Endometrium (tissue), 2 donors: ENCODE data around the gene SFTPD.
"Not testable (repeated sequence)": the region's sequence is repeated elsewhere in the genome, so short reads cannot be mapped to it uniquely, and the experiment has no call there.

Experiments
- FAIRE-seq: peaks from 2 replicates; lab custom pipeline; 2012; peaks lifted over from hg19 to GRCh38; lab: Jason Lieb, UNC
- donor health status: control.
- donor health status: control.

The SFTPD gene

DNA sequence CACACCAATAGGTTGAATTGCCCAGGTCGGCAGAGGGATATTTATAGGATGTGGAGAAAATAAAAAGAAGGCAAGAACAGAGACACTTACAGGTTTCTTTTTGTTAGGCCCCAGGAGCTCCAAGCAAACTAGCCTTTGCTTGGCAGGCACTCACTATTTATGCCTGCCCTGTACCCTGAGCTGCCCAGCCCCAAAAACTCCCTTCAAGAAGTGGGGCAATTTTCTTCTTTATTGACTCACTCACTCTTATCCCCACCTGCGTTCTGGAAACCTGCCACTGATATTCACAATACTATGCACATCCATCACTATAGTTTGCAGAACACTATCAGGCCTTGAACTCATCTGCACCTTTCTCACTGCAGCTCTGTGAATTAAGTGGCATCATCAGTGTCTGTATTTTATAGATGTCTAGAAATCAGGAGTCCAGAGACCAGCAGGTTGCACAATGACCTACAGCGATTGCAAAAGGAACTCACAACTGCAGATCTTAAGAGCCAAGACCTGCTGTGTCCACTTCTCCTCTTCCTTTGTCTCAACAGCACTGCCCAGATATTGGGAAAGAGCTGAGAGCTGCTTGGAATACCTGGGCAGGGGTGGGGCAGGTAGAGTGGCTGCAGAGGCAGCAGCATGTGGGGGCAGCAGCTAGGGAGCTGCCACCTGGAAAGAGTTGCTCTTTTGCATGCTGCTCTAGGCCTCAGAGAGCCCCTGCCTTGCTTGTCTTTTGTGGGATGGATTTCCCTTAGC, at the start of gene SFTPD:
Gene SFTPD (minus strand): TSS at position 130 of the 747 bp plus-strand sequence. CDS start 2,446 bp downstream, outside the sequence.
- no peak for FAIRE-seq

DNA sequence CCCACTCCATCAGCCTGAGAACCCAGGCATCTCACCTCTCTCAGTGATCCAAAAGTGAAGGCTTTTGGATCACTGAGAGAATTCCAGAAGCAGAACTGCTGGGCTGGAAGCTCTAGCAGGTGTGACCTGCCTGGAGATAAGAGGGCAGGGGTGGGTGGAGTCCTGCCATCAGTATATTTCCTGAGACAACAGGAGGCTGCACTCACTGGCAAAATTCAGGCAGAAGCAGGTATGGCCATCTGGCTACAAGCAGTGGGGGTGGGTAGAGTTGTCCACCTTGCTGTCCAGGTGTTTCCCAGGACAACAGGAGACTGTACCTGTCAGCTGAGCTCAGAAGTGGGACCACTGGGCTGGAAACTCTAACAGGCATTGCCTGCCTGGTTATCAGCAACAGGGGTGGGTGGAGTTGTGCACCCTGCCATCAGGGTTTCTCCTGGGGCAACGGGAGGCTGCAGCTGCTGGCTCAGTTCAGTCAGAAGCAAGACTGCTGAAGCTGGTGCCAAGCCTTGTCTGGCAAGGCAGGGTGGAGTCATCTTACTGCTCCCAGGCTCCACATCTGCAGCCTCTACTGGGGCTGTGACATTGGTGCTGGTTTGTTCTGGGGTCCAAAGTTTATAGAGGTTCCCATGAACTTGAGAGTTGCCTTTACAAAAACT, 47.2 kb upstream of the SFTPD start:
- FAIRE-seq = no peak

DNA sequence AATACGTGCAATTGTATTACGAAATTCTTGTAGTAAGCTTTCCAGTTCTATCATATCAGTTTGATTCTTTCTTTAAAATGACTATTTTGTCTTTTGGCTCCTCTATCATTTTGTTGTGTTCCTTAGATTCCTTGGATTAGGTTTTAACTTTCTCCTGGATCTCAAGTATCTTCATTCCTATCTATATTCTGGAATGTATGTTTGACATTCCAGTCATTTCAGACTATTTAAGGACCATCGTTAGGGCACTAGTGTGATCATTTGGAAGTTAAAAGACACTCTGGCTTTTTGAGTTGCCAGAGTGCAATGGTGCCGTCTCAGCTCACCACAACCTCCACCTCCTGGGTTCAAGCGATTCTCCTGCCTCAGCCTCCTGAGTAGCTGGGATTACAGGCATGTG, 45.7 kb upstream of the SFTPD start:
- FAIRE-seq = no peak

DNA sequence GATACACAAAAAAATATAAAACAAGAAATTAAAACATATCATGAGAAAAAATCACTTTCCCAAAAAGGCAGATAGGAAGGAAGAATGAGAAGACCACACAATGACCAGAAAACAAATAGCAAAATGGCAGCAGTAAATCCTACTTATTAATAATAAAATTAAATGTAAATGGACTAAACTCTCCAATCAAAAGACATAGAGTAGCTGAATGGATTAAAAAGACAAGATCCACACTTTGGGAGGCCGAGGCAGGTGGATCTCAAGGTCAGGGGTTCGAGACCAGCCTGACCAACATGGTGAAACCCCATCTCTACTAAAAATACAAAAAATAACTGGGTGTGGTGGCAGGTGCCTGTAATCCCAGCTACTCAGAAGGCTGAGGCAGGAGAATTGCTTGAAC, 39.3 kb upstream of the SFTPD start:
- not testable (repeated sequence) for FAIRE-seq

DNA sequence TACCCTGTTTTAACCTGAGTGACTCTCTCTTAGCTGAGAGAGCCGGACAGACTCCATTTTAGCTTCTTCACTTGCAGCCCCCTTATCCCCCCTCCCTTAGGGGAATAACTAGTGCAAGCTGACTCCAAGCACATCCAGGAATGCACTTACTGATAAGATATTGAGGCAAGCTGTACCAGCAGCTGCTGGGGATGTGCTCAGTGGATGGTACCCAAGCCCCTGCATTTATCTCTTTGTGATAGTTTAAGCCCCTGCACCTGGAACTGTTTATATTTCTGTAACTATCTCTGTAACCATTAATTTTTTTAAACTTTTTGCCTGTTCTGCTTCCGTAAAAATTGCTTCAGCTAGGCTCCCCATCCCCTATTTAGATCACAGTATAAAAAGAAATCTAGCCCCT, 37.8 kb upstream of the SFTPD start:
- FAIRE-seq = not testable (repeated sequence)

DNA sequence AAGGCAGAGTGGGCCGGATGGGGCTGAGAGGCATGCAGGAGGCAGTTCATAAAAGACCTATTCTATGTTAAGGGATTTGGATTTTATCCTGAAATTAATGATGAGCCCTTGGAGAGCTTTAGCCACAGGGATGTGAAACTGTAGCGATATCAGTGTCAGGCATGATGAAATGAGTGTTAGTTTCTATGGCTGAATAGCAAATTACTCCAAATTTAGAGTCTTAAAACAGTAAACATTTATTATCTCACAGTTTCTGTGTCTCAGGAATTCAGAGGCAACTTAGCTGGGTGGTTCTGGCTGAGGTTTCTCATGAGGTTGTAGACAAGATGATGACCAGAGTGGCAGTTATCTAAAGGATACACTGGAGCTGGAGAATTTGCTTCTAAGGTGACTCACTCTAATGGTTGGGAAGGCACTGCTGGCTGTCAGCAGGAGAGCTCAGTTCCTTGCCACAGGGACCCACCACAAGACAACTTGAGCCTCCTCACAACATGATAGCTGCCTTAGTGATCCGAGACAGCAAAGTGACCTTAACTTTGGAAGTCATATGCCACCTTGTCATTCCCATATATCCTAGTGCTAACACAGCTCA, 36.7 kb upstream of the SFTPD start:
- no peak for FAIRE-seq

DNA sequence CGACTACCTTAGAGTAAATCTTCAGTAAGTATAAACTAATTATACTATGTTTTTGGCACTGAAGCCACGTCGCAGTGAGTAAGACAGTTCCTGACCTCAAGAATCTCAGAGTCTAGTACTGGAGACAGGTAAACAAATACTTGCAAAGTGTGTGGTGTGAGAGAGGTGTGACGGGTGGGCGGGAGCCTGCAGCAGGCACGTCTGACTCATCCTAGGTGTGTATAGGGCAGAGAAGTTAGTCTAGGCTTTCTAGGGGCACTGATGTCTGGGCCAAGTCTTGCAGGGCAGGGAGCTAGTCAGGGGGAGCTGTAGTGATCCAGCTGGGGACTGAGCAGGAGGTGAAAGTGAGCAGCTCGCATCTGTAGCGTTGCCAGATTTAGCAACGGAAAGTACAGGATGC, 35.9 kb upstream of the SFTPD start:
- no peak for FAIRE-seq

DNA sequence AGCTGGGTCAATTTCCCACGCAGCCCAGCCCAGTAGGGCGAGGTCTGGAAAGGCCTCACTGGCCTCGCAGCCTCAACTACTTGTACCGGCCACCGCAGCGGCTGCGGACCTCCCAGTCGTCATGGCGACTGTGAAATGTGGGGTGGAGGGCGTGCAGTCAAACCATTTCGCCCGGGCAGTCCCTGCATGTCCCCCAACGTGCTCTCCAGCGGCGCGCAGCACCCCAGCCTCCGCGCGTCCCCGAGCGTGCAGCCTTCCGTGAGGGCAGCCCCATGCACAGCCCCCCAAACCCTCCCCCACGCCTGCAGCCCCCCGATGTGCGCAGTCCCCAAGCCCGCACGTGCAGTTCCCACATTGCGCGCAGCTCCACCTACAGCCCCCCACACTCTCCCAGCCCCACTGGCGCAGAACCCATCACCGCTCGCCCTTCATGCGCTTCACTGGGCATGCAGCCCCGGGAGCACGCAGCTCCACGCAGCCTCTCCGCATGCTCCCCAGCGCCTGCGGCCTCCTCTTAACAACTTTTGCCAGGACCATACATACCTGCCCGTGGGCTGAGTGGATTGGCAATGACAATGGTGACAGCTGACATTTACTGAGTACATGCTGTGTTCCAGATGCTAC, 34.5 kb upstream of the SFTPD start:
- FAIRE-seq = no peak

DNA sequence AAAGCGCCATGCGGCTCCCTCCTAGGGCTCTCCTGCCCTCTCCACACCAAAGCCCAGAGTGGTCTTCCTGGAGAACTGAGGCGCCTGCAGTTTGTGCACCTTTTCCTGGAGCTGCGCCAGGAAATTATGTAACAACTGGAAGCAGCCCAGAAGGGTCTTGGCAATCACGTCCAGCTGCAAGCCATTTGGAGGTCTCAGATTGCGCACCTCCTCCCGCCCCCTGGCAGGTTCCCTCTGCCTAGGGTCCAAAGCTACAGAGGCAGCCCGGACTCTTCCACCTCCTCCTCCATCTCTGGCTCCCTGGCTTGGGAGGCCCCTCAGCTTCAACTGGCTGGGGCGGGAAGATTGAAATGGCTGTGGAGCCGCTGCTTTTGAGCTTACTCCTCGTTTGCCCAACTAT, 34.0 kb upstream of the SFTPD start:
- FAIRE-seq = no peak

DNA sequence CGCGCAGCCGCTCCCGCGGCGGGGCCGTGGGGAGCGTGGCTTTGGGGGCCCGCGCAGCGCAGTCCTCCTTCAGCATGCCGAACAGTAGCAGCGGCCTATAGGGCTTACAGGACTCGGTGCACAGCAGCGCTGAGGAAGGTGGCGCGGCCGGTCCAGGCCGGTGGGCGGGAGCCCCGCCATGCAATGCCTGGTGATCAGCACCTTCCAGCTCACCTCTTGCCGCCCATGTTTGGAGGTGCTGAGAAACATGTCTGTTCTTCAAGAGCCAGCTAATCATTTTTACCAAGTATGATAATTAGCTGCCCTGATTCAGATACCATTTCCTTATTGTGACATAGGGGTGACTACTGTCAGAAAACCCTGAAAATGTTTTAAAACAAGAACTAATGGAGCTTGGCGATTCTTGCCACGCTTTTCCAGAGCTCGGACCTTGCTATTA, 33.5 kb upstream of the SFTPD start:
- no peak for FAIRE-seq

DNA sequence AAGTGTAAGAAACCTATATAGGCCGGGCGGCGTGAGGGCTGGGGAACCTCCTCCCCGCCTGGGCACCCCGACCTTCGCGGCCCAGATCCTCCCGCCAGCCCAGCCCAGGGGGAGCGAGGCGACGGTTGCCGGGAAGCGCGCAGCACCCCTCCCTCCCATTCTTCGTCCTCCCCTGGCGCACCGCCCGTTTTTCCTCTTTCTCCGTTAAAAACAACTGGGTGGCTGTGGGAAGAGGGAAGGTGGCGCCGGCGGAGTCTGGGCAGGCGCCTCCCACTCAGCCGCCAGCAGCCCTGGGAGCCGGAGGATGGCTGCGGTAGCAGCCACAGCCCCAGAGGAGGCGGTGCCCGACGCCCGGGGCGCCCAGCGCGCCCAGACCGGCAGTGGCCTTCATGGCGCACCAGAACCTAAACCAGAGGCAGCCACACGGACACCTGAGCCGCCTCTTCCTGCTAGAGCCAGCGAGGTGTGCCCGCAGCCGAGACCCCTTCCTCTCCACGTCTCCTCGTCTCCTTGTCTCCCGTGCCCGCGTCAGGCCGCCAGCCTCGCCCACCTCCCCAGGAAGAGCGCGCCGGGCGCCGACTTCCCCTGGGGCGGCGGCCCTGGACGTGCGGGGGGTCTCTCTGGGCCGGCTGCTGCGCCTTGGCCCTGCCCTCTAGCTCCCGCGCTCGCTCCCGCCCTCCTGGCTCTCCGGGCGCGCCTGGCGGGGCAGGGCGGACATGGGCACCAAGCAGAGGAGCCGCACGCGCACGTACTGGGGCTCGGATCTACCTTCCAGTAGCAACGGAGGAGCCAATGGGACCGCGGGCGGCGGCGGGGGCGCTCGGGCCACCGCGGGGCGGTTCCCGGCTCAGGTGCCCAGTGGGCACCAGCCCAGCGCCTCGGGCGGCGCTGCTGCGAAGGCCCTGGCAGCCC, 32.8 kb upstream of the SFTPD start:
- FAIRE-seq = no peak

DNA sequence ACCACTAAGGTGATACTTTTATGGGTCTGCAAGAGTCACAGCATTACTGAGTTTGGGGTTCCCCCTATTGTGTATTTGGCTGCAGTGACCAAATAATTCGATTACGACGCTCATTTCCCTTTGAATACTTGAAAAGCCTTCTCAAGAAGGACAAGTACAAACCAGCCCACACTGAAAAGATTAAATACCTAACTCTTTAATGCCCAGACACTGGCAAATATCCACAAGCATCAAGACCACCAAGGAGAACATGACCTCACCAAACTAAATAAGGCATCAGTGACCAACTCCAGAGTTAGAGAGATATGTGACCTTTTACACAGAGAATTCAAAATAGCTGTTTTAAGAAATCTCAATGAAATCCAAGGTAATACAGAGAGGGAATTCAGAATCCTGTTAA, 31.8 kb upstream of the SFTPD start:
- no peak for FAIRE-seq

DNA sequence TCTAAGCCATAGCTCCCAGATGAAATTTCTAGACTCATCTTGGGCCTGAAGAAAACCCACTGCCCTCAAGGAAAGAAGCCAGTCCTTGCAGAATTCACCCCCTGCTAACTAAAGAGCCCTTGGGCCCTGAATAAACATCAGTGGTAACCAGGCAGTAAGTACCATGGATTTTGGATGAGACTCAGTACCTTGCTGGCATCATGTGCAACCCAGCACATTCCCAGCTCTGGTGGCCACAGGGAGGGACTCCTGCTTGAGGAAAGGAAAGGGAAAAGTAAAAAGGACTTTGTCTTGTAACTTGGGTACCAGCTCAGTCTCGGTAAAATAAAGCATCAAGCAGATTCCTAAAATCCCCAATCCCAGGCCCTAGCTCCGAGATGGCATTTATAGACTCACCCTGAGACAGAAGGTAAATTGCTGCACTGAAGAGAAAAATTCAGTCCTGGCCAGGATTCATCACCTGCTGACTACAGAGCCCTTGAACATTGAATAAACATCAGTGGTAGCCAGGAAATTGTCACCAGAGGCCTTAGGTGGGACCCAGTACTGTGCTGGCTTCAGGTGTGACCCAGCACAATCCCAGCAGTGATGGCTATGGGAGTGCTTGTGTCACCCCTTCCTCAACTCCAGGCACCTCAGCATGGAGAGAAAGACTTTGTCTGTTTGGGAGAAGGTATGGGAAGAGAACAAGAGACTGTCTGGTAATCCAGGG, 31.2 kb upstream of the SFTPD start:
- no peak for FAIRE-seq

DNA sequence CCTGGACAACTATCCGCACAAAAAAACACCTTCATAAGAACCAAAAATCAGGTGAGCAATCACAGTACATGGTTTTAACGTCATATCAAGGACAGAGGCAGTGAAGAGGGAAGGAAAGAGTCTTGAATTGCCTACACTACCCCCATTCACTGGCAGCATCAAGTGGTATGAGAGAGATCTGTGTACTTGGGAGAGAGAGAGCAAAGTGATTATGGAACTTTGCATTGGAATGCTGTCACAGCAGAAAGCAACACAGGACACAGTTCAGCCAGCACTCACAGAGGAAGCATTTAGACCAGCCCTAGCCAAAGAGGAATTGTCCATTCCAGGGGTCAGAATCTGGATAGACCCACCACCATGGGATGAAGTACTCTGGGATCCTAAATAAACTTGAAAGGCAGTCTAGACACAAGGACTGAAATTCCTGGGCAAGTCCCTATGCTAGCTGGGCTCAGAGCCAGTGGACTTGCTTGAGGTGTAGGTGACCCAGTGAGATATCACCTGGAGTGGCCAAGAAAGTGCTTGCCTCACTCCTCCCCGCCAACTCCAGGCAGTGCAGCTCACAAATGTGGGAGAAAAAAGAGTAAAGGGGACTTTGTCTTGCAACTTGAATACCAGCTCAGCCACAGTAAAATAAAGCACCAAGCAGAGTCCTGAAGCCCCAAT, 30.5 kb upstream of the SFTPD start:
- no peak for FAIRE-seq

DNA sequence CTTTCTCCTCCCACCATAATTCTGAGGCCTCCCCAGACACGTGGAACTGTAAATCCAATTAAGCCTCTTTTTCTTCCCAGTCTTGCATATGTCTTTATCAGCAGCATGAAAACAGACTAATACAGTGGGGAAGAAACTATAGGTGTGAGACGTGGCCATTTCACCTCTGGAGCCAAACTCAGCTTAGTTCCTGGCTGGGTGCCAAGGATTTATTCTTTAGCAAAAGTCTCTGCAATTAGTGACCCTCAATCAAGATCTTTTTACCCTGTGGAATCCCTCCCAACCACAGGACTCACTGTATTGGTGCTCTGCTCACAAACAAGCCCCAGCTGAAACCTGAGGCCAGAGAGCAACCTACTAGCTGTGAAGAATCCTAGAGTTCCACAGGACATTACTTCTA, 28.1 kb upstream of the SFTPD start:
- no peak for FAIRE-seq

DNA sequence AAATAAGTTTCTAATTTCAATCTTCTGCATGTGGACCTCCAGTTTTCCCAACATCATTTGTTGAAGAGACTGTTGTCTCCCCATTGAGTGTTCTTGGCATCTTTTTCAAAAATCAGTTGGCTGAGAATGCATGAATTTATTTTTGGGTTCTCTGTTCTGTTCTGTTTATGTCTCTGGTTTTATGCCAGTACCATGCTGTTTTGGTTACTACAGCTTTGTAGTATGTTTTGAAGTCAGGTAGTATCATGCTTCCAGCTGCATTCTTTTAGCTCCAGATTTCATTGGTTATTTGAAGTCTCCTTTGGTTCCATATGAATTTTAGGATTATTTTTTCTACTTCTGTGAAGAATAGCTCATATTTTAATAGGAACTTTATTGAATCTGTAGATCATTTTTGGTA, 21.2 kb upstream of the SFTPD start:
- FAIRE-seq = no peak

DNA sequence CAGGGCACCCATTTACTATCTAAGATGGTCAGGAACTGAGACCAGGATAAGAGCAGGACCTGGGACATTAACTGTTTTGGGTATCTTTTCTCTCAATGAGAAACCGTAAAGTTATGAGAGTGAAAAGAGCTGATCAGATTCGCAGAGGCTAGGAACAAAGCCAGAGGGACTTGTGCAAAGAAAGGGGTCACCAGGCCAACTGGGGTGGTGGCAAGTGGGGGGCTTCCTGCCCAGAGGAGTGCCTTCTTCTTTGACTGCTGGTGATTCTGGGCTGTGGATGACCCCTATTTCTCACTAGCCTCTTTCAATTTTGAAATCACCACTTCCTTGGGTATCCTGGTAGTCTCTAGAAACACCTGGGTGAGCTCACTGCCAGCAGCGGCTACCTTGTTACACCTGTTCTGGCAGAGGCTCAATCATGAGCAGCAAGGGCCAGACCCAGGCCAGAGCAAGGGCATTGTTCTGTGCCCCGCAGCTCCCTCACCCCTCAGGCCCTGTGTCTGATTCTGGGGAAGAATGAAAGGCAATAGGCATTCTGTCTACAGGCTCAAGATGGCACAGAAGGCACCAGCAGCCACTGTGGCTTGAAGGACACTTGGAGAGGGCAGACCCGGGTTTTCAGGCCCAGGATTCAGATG, 999 bp downstream of the SFTPD start:
- FAIRE-seq = no peak

DNA sequence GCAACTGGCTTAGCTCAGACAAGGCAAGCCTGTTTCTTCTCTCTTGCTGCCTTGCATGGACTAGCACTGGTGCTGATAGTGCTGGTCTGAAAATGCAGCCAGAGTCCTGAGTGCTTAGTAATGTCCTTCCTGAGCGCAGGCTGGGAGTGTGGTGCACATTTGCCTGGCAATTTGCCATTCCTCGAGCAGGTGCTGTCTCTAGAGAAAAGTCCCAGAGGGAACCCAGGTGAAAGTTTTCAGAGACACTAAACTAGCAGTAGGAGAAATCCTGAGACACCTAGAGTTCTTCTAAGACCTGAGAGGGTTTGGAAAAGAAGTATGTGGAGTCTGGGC, 1.9 kb downstream of the SFTPD start:
- FAIRE-seq = no peak

DNA sequence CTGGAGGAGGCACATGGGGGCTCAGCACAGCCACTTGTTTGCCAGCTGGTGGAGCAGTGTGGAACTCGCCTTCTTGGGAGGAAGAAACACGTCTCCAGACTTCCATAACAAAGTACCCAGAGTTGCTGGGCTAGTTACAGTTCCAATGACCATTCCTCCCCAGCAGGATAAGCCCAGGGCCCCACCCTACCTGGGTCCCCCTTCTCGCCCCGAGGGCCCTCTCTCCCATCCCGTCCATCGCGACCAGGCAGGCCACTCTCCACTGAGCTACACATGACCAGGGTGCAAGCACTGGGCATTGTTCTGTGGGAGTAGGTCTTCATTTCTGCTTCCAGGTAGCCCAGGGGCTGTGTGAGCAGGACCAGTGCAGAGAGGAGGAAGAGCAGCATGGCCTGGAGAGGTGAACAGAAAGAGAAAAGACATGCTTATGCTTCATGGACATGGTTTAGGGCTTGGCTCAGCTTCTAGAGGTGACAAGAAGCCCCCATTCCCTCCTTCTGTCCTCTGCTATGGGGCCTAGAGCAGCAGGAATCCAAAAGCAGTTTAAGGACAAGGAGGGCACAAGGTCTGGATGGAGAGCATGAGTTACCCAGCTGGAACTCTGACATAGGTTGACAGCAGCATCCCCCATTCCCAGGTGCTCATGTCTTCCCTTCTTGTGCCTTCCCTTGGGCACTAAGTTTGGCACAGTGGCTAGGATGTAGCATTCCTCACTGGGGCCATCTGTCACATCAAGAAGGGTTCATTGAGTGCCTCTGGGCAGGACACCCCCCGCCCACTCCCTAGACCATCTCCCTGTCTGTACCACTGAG, 2.4 kb downstream of the SFTPD start:
- no peak for FAIRE-seq
